CD4-positive, alpha-beta T cell treated with Interleukin-17A for 4 hours (primary cell): ENCODE results near the gene RHO.
"Not testable (repeated sequence)": the region's sequence is repeated elsewhere in the genome, so short reads cannot be mapped to it uniquely, and the experiment has no call there.

Experiments used
- DNase-seq: peaks from one replicate; pipeline ENCODE4 v3.0.0-alpha.2; 2020; ENCODE audit warnings: mixed read lengths

Gene RHO

GRCh38 chr3:129522953-129523352 lies 5.5 kb upstream of the RHO start:
- no peak for DNase-seq

GRCh38 chr3:129524081-129524480 lies 4.4 kb upstream of the RHO start:
- no peak for DNase-seq

- no peak for DNase-seq
Measured at GRCh38 chr3:129525341-129525968, 3.0 kb upstream of the RHO start.

GRCh38 chr3:129526121-129526900 lies 2.1 kb upstream of the RHO start:
- no peak for DNase-seq

GRCh38 chr3:129527262-129527661 lies 1.2 kb upstream of the RHO start:
- DNase-seq, result no peak

GRCh38 chr3:129529436-129530210 lies 1.2 kb downstream of the RHO start:
- no peak for DNase-seq

- DNase-seq, result no peak
Measured at GRCh38 chr3:129530251-129530791, 1.9 kb downstream of the RHO start.

- DNase-seq, result no peak
Measured at GRCh38 chr3:129530821-129531220, 2.4 kb downstream of the RHO start.

- DNase-seq, result no peak
Measured at GRCh38 chr3:129531699-129532098, 3.3 kb downstream of the RHO start.

- no peak for DNase-seq
Measured at GRCh38 chr3:129532261-129532660, 3.8 kb downstream of the RHO start.

- no peak for DNase-seq
Measured at GRCh38 chr3:129533406-129533805, 5.0 kb downstream of the RHO start.

- DNase-seq, result no peak
Measured at GRCh38 chr3:129534428-129535027, 6.1 kb downstream of the RHO start.

- DNase-seq, result no peak
Measured at GRCh38 chr3:129535075-129535474, 6.6 kb downstream of the RHO start.

GRCh38 chr3:129536374-129536667 lies 7.9 kb downstream of the RHO start:
- no peak for DNase-seq

GRCh38 chr3:129536804-129537203 lies 8.4 kb downstream of the RHO start:
- DNase-seq, result no peak

GRCh38 chr3:129539206-129539605 lies 10.8 kb downstream of the RHO start:
- no peak for DNase-seq

- DNase-seq, result no peak
Measured at GRCh38 chr3:129540776-129541516, 12.5 kb downstream of the RHO start.

- DNase-seq, result no peak
Measured at GRCh38 chr3:129542747-129543146, 14.3 kb downstream of the RHO start.

GRCh38 chr3:129543156-129543790 lies 14.8 kb downstream of the RHO start, which contains the start of gene H1-8:
TSS of gene H1-8 (plus strand) at chr3:129543175. CDS start at chr3:129543219, 44 bp downstream.
- DNase-seq, result no peak

GRCh38 chr3:129543999-129544398 lies 15.6 kb downstream of the RHO start:
- no peak for DNase-seq

GRCh38 chr3:129545951-129546350 lies 17.5 kb downstream of the RHO start:
- not testable (repeated sequence) for DNase-seq

- no peak for DNase-seq
Measured at GRCh38 chr3:129547241-129547640, 18.8 kb downstream of the RHO start.
